H1 (cell line): ENCODE data around the gene MID1.

ENCODE experiments used
- ASH2L ChIP-seq: fragments of 200-600, 300-600 bp; sonication (generic); IDR thresholded peaks from one replicate; pipeline ENCODE4 v1.7.1; 2017; ENCODE audit warnings: low read length
- BRCA1 ChIP-seq: IDR thresholded peaks from 2 replicates; pipeline ENCODE4 v1.6.1; 2012; ENCODE audit warnings: low read depth, low read length, improper control_type of control experiment
- CBX5 ChIP-seq: fragments of 300-800, 300-1000 bp; sonication (generic); IDR thresholded peaks from 2 replicates; pipeline ENCODE4 v1.7.1; 2016; ENCODE audit warnings: antibody characterized with exemption, low read length, low read depth
- CTCF ChIP-seq, 3 experiments: IDR thresholded peaks; 1 replicate in 2 of 3; 2 replicates in 1 of 3; pipeline versions ENCODE4 v1.5.1 to v1.6.1; 2011; ENCODE audit warnings: low read length in 3 of 3, mild to moderate bottlenecking in 3 of 3, inconsistent platforms in 2 of 3, low read depth in 1 of 3, moderate library complexity in 1 of 3; ENCODE audit not compliant: insufficient read depth in 1 of 3; ENCODE audit errors: control extremely low read depth in 1 of 3
- E2F6 ChIP-seq: IDR thresholded peaks from 2 replicates; pipeline ENCODE4 v1.6.1; 2012; ENCODE audit warnings: inconsistent platforms
- EGR1 ChIP-seq: IDR thresholded peaks from 2 replicates; pipeline ENCODE4 v1.6.1; 2011; ENCODE audit warnings: low read depth, low read length, borderline replicate concordance
- POLR2A ChIP-seq, 2 experiments: IDR thresholded peaks; 1 replicate in 1 of 2; 2 replicates in 1 of 2; pipeline ENCODE4 v1.6.1; 2011; ENCODE audit warnings: low read depth in 2 of 2, low read length in 2 of 2, mild to moderate bottlenecking in 2 of 2; ENCODE audit errors: control extremely low read depth in 1 of 2
- POLR2AphosphoS5 ChIP-seq: IDR thresholded peaks from 2 replicates; pipeline ENCODE4 v1.6.1; 2011; ENCODE audit warnings: low read depth, low read length
- RAD21 ChIP-seq, 2 experiments: IDR thresholded peaks in 1 of 2; conservative IDR thresholded peaks in 1 of 2; 2 replicates each; pipeline ENCODE4 v1.6.1; 2011; ENCODE audit warnings: low read depth in 2 of 2, low read length in 2 of 2, improper control_type of control experiment in 1 of 2, inconsistent platforms in 1 of 2, mild to moderate bottlenecking in 1 of 2, moderate library complexity in 1 of 2
- YY1 ChIP-seq: IDR thresholded peaks from 2 replicates; pipeline ENCODE4 v1.6.1; 2011; ENCODE audit warnings: low read depth, mild to moderate bottlenecking, low read length
- ZNF274 ChIP-seq: IDR thresholded peaks from 2 replicates; pipeline ENCODE4 v1.7.0; 2012; ENCODE audit warnings: low read length, borderline replicate concordance; ENCODE audit errors: extremely low read depth
- TF ChIP-seq, protein P1 (sequence below): IDR thresholded peaks from 2 replicates; pipeline ENCODE4 v1.6.1; 2012; ENCODE audit warnings: low read length, inconsistent platforms

- TF ChIP-seq POLR2A (IDR thresholded peaks at IDR 0.05; ENCODE audit: control extremely low read depth in 1 of 2, low read depth in 2 of 2, low read length in 2 of 2) (no peak), E2F6 (no peak), ASH2L (no peak), ZNF274 (no peak), POLR2AphosphoS5 (no peak), BRCA1 (no peak), CTCF (IDR thresholded peaks at IDR 0.05; ENCODE audit: control extremely low read depth in 1 of 3, insufficient read depth in 1 of 3, low read depth in 1 of 3, low read length in 3 of 3) (no peak), YY1 (no peak), EGR1 (no peak), CBX5 (no peak), RAD21 (IDR thresholded peaks at IDR 0.05 in 1 of 2, conservative IDR thresholded peaks at IDR 0.05 in 1 of 2; ENCODE audit: low read depth in 2 of 2, low read length in 2 of 2) (no peak)
- TF ChIP-seq, protein P1, sequence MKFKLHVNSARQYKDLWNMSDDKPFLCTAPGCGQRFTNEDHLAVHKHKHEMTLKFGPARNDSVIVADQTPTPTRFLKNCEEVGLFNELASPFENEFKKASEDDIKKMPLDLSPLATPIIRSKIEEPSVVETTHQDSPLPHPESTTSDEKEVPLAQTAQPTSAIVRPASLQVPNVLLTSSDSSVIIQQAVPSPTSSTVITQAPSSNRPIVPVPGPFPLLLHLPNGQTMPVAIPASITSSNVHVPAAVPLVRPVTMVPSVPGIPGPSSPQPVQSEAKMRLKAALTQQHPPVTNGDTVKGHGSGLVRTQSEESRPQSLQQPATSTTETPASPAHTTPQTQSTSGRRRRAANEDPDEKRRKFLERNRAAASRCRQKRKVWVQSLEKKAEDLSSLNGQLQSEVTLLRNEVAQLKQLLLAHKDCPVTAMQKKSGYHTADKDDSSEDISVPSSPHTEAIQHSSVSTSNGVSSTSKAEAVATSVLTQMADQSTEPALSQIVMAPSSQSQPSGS, result no peak
Observed at GRCh38 chrX:10420134-10420533, 200.3 kb downstream of the MID1 start.
